Fibroblast of skin of scalp (primary cell): ENCODE data around the gene ADGRV1.
"Not testable (repeated sequence)": the region's sequence is repeated elsewhere in the genome, so short reads cannot be mapped to it uniquely, and the experiment has no call there.

ENCODE experiments used
- DNase-seq: peaks from one replicate; pipeline ENCODE4 v3.0.0-alpha.2; 2013

ADGRV1 gene

GRCh38 chr5:90955001-90955635 is 396.5 kb downstream of the ADGRV1 start:
- no peak for DNase-seq

GRCh38 chr5:90956511-90957097 is 398.0 kb downstream of the ADGRV1 start:
- DNase-seq, result no peak

- DNase-seq, result no peak
Measured at GRCh38 chr5:90957906-90958305, 399.3 kb downstream of the ADGRV1 start.

- DNase-seq, result no peak
Measured at GRCh38 chr5:90959262-90959661, 400.7 kb downstream of the ADGRV1 start.

GRCh38 chr5:90962481-90962880 is 403.9 kb downstream of the ADGRV1 start:
- no peak for DNase-seq

GRCh38 chr5:90965110-90965685 is 406.6 kb downstream of the ADGRV1 start:
- DNase-seq, result no peak

GRCh38 chr5:90967443-90967842 is 408.8 kb downstream of the ADGRV1 start:
- DNase-seq, result no peak

GRCh38 chr5:90967851-90968250 is 409.3 kb downstream of the ADGRV1 start:
- no peak for DNase-seq

- DNase-seq, result no peak
Measured at GRCh38 chr5:90968319-90968718, 409.7 kb downstream of the ADGRV1 start.

GRCh38 chr5:90969945-90970344 is 411.3 kb downstream of the ADGRV1 start:
- DNase-seq, result not testable (repeated sequence)

- DNase-seq, result no peak
Measured at GRCh38 chr5:90981177-90981576, 422.6 kb downstream of the ADGRV1 start.

GRCh38 chr5:90981821-90982220 is 423.2 kb downstream of the ADGRV1 start:
- DNase-seq, result no peak

- peak; percentile 22 for DNase-seq
Measured at GRCh38 chr5:90982576-90982975, 424.0 kb downstream of the ADGRV1 start.

- peak; percentile 73 for DNase-seq
Measured at GRCh38 chr5:90983148-90983547, 424.6 kb downstream of the ADGRV1 start.

- no peak for DNase-seq
Measured at GRCh38 chr5:90983711-90984124, 425.1 kb downstream of the ADGRV1 start.

- no peak for DNase-seq
Measured at GRCh38 chr5:90985341-90985740, 426.7 kb downstream of the ADGRV1 start.

GRCh38 chr5:90987726-90988125 is 429.1 kb downstream of the ADGRV1 start:
- no peak for DNase-seq

- no peak for DNase-seq
Measured at GRCh38 chr5:90991201-90991600, 432.6 kb downstream of the ADGRV1 start.

- no peak for DNase-seq
Measured at GRCh38 chr5:90994796-90995195, 436.2 kb downstream of the ADGRV1 start.

GRCh38 chr5:90996089-90996488 is 437.5 kb downstream of the ADGRV1 start:
- DNase-seq, result no peak

- DNase-seq, result no peak
Measured at GRCh38 chr5:90997082-90997481, 438.5 kb downstream of the ADGRV1 start.

GRCh38 chr5:91000743-91001142 is 442.1 kb downstream of the ADGRV1 start:
- no peak for DNase-seq

- DNase-seq, result no peak
Measured at GRCh38 chr5:91006713-91007112, 448.1 kb downstream of the ADGRV1 start.

GRCh38 chr5:91007251-91007650 is 448.7 kb downstream of the ADGRV1 start:
- DNase-seq, result no peak
